Natural killer cell (primary cell): Measurements from ENCODE around the gene LYZL1. TPM values are rescaled to one million over a fixed set of nuclear protein-coding genes. Genes with fewer than 3 reads are reported as not detected.

Source experiments
- ATAC-seq, 3 donors: fragments of 150-1000 bp in 2 of 3; fragments of 200-7000 bp in 1 of 3; cut with Tn5 transposase; 1 replicate in 1 of 3; 2 replicates in 2 of 3; pipeline ENCODE4 v1.10.0; 2021; ENCODE audit warnings: mild to moderate bottlenecking in 2 of 3, moderate library complexity in 2 of 3
- DNase-seq, 2 donors: peaks; one replicate each; pipeline versions ENCODE4 v3.0.0 to v3.0.0-alpha.2; 2013 to 2021; ENCODE audit warnings: mixed read lengths in 1 of 2
- H3K27ac ChIP-seq: one replicate; pipeline ENCODE4 v1.5.1; 2013; ENCODE audit warnings: mild to moderate bottlenecking, low read length
- H3K27me3 ChIP-seq: one replicate; pipeline ENCODE4 v1.6.1; 2013; ENCODE audit warnings: low read length; ENCODE audit not compliant: control insufficient read depth, insufficient read depth
- H3K36me3 ChIP-seq: one replicate; pipeline ENCODE4 v1.6.1; 2013; ENCODE audit warnings: low read length; ENCODE audit not compliant: control insufficient read depth, insufficient read depth
- H3K4me1 ChIP-seq: one replicate; pipeline ENCODE4 v1.6.1; 2013; ENCODE audit warnings: low read length; ENCODE audit not compliant: control insufficient read depth, insufficient read depth
- H3K4me3 ChIP-seq: one replicate; pipeline ENCODE4 v1.5.1; 2013; ENCODE audit warnings: low read length
- H3K9me3 ChIP-seq: one replicate; pipeline ENCODE4 v1.6.1; 2013; ENCODE audit warnings: low read length; ENCODE audit not compliant: control insufficient read depth, insufficient read depth
- H3K27ac Mint-ChIP-seq, 2 donors: one replicate each; pipeline ENCODE4 v1.8.0; 2022; ENCODE audit warnings: mild to moderate bottlenecking in 2 of 2, mixed read lengths in 2 of 2, moderate library complexity in 1 of 2
- H3K27me3 Mint-ChIP-seq, 2 donors: one replicate each; pipeline ENCODE4 v1.8.0; 2022; ENCODE audit warnings: low read depth in 2 of 2, mixed read lengths in 2 of 2
- H3K36me3 Mint-ChIP-seq: one replicate; pipeline ENCODE4 v1.8.0; 2022; ENCODE audit warnings: mixed read lengths
- H3K4me1 Mint-ChIP-seq, 2 donors: one replicate each; pipeline ENCODE4 v1.8.0; 2022; ENCODE audit warnings: mixed read lengths in 2 of 2
- H3K4me3 Mint-ChIP-seq: one replicate; pipeline ENCODE4 v1.8.0; 2022; ENCODE audit warnings: mild to moderate bottlenecking, moderate library complexity, mixed read lengths
- H3K9me3 Mint-ChIP-seq, 2 donors: one replicate each; pipeline ENCODE4 v1.8.0; 2022; ENCODE audit warnings: mixed read lengths in 2 of 2
- WGBS: methylation state at CpG from one replicate; pipeline ENCODE4 v1.1.7; 2013; ENCODE audit warnings: missing lambda C conversion rate; ENCODE audit not compliant: insufficient coverage; 5-methylcytosine and 5-hydroxymethylcytosine counted together
- intact Hi-C: fragments of 100-400 bp; cut with micrococcal nuclease; formaldehyde crosslinking; loops from one replicate; pipeline ENCODE4 v1.14.2; 2022
- total RNA-seq, 4 donors: library from RNA; stranded (reverse); fragments of 120-200 nt in 1 of 4; gene quantifications; one replicate each; pipeline versions ENCODE4 v1.2.3 to v1.2.4, GENCODE V29; 2013 to 2022
- TF ChIP-seq, protein P1 (sequence below): fragments of 200-600 bp; IDR thresholded peaks from one replicate; pipeline ENCODE4 v1.8.0; 2022; ENCODE audit warnings: antibody characterized with exemption

Gene LYZL1
- total RNA-seq, 3 donors from 2014 or later (not counting 1 experiment from before 2014, with no cell fraction given) = not detected

GRCh38 chr10:29313071-29313470 is 24.2 kb downstream of the LYZL1 start:
- Histone ChIP-seq H3K4me1 (no peaks in the 10 kb centered on the region), H3K27ac (no peak overlapping the region), H3K9me3 (no peaks in the 10 kb centered on the region), H3K36me3 (no peaks in the 10 kb centered on the region), H3K4me3 (no peak overlapping the region), H3K27me3 (no peaks in the 10 kb centered on the region)
- Mint-ChIP-seq H3K4me3 (no peak overlapping the region), H3K27ac (no peak overlapping the region), H3K4me1 (peaks cover 1 to 2% of the 10 kb centered on the region in 2 donors), H3K27me3 (peaks cover 8 to 12% of the 10 kb centered on the region in 2 donors), H3K36me3 (no peaks in the 10 kb centered on the region), H3K9me3 (no peaks in the 10 kb centered on the region)
- TF ChIP-seq, protein P1, sequence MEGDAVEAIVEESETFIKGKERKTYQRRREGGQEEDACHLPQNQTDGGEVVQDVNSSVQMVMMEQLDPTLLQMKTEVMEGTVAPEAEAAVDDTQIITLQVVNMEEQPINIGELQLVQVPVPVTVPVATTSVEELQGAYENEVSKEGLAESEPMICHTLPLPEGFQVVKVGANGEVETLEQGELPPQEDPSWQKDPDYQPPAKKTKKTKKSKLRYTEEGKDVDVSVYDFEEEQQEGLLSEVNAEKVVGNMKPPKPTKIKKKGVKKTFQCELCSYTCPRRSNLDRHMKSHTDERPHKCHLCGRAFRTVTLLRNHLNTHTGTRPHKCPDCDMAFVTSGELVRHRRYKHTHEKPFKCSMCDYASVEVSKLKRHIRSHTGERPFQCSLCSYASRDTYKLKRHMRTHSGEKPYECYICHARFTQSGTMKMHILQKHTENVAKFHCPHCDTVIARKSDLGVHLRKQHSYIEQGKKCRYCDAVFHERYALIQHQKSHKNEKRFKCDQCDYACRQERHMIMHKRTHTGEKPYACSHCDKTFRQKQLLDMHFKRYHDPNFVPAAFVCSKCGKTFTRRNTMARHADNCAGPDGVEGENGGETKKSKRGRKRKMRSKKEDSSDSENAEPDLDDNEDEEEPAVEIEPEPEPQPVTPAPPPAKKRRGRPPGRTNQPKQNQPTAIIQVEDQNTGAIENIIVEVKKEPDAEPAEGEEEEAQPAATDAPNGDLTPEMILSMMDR = no peak
- ATAC-seq (no peak), DNase-seq (no peak)
- 100% methylated on average over 3 of the region's 3 CpGs for WGBS
- intact Hi-C loops = no loop called here

DNA sequence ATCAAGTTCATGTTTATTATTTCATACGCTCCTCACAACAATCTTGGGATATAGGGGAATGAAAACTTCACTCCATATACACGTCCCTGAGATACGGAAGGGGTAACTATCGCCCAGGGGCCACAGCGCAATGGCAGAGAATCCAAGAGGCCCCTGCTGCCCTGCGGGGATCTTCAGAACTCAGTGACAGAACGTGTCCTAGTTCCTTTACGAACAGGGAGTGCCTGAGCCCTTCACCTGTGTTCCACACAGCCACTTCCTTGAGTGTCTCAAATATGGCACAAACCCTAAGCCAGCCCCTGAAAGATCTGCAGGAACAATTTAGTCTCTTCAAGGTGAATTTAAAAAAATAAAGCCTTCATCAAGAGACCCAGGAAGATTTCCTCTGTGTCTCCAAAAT is 25.9 kb downstream of the LYZL1 start:
- H3K9me3 Mint-ChIP-seq = no peaks in the 10 kb centered on the region

DNA sequence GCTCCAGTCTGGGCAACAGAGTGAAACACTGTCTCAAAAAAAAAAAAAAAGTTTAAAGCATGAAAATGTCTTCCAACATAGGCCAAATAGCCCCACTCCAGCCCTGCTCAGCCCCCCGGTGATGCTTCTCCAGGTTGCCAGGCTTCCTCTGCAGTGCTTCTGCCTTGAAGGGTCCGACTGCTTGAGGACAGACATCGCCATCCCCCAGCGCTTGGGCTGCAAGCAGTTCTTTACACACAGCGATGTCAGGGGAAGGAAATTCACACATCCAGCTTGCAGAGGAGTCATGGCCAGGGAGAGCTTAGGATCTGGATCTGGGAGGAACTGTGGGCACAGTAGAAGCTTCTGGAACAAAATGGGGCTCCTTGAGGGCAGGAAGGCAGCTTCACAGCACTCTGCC is 26.9 kb downstream of the LYZL1 start:
- H3K27ac Mint-ChIP-seq = no peak overlapping the region
- H3K27me3 Mint-ChIP-seq = peaks cover 6 to 24% of the 10 kb centered on the region in 2 donors

More for the DNA sequence above, 25.9 kb downstream of the LYZL1 start:
- ATAC-seq (no peak), DNase-seq (no peak)
- Mint-ChIP-seq H3K36me3 (no peaks in the 10 kb centered on the region), H3K27me3 (peaks cover 11 to 24% of the 10 kb centered on the region in 2 donors), H3K4me3 (no peak overlapping the region), H3K27ac (no peak overlapping the region), H3K4me1 (peaks cover 7 to 8% of the 10 kb centered on the region in 2 donors)
- H3K27me3 ChIP-seq = no peaks in the 10 kb centered on the region
- WGBS = 77% methylated on average over 7 of the region's 8 CpGs
- no peaks in the 10 kb centered on the region for H3K36me3 ChIP-seq
- H3K27ac ChIP-seq = no peak overlapping the region
- no peak overlapping the region for H3K4me3 ChIP-seq
- no peaks in the 10 kb centered on the region for H3K9me3 ChIP-seq
- peaks cover 5% of the 10 kb centered on the region for H3K4me1 ChIP-seq
- TF ChIP-seq, protein P1 = no peak
- intact Hi-C loops = no loop called here

More for the DNA sequence above, 26.9 kb downstream of the LYZL1 start:
- no peaks in the 10 kb centered on the region for H3K27me3 ChIP-seq
- peaks cover 5% of the 10 kb centered on the region for H3K4me1 ChIP-seq
- no peaks in the 10 kb centered on the region for H3K9me3 ChIP-seq
- intact Hi-C loops = no loop called here
- TF ChIP-seq, protein P1 = no peak
- Mint-ChIP-seq H3K4me1 (peaks cover 7 to 8% of the 10 kb centered on the region in 2 donors), H3K36me3 (no peaks in the 10 kb centered on the region), H3K4me3 (no peak overlapping the region), H3K9me3 (no peaks in the 10 kb centered on the region)
- H3K4me3 ChIP-seq = no peak overlapping the region
- ATAC-seq (no peak), DNase-seq (no peak)
- H3K27ac ChIP-seq = no peak overlapping the region
- H3K36me3 ChIP-seq = no peaks in the 10 kb centered on the region
- WGBS = 86% methylated on average over 5 of the region's 5 CpGs
